Heart left ventricle (tissue), 13 donors: Measurements from ENCODE around the gene MPPED2.

Source experiments
- CTCF ChIP-seq, 12 donors: fragments of 200-600 bp; sonication (generic) in 4 of 12; IDR thresholded peaks; one replicate each; pipeline versions ENCODE4 v1.5.0 to v1.8.0; 2018 to 2022; ENCODE audit warnings: antibody characterized with exemption in 12 of 12, mild to moderate bottlenecking in 5 of 12
- POLR2A ChIP-seq, 2 donors: fragments of 450-650 bp; IDR thresholded peaks; one replicate each; pipeline ENCODE4 v1.6.1; 2017; ENCODE audit warnings: antibody characterized with exemption in 2 of 2, mild to moderate bottlenecking in 2 of 2, moderate library complexity in 2 of 2
- donor health status: ischemic (EF 13 %, LVEDD 7.1; RV severe dilation, severe dysfunction).
- donor health status: DM: no; HTN: yes; CAD: no.
- donor health status: DM: no; HTN: no; CAD: no.
- donor health status: ischemic (EF 25% LVEDD 6.9; RV normal size, moderate dysfunction).
- donor health status: ischemic (EF 25% LVEDD 5.7; RV mildly dilated, moderate dysfunction).
- donor health status: ischemic (EF 35%, LVEDD 5.7; RV mildly dilated, moderate dysfunction).
- donor health status: nonischemic (EF 11% LVEDD 7.7; RV severe dilation, severe dysfunction).
- donor health status: DM: yes; HTN: yes; CAD: no.
- donor health status: PGD.
- donor health status: ischemic (EF 29% LVEDD 5.4; RV normal size, mild dysfunction).
- donor health status: nonischemic (EF 23%, LVEDD 6.1; RV moderate dilation, normal function).

DNA sequence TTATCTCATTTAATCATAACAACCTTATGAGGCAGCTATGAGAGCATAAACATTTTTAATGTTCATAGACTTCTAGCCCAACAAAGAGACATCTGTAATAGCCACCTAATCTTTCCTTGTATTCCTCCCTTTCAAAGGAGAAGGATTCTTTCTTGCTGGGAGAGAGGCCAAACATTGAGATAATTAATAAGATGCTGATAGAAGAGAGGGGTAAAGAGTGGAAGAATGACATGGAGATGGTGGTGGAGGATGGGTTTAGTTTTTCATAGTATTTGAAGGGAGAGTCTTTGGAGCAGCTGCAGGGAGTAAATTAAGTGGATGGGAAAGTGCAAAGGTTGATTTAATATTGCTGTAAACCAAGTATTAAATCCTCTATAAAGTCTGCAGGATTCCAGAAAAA, 205.3 kb downstream of the MPPED2 start:
- TF ChIP-seq POLR2A (IDR thresholded peaks at IDR 0.05) (no peak), CTCF (IDR thresholded peaks at IDR 0.05) (no peak)
